Suprapubic skin (tissue), 4 donors: ENCODE measurements around the gene CRB1.
"Not testable (repeated sequence)": the region's sequence is repeated elsewhere in the genome, so short reads cannot be mapped to it uniquely, and the experiment has no call there.

ENCODE experiments used
- POLR2A ChIP-seq, 2 donors: fragments of 450-650 bp; IDR thresholded peaks; one replicate each; pipeline ENCODE4 v1.6.1; 2017; ENCODE audit warnings: antibody characterized with exemption in 2 of 2, mild to moderate bottlenecking in 2 of 2, moderate library complexity in 2 of 2
- POLR2AphosphoS5 ChIP-seq, 3 donors: sonication (generic); formaldehyde crosslinking; IDR thresholded peaks; one replicate each; pipeline ENCODE4 v1.6.1; 2017; ENCODE audit warnings: antibody characterized with exemption in 3 of 3

- TF ChIP-seq POLR2AphosphoS5, POLR2A (IDR thresholded peaks at IDR 0.05): not testable (repeated sequence)
Measured at GRCh38 chr1:197491505-197491904, 223.5 kb downstream of the CRB1 start.
